ENCODE results near the gene PMS2.

Gene PMS2

GRCh38 chr7:6035686-6036085 lies 26.8 kb upstream of the PMS2 start:
- no peak for DNase-seq
- H3K27me3 Mint-ChIP-seq (ENCODE audit: low read depth, poor library complexity), result no peaks in the 10 kb centered on the region

GRCh38 chr7:6035165-6035564 lies 26.3 kb upstream of the PMS2 start:
- H3K27ac Mint-ChIP-seq, result no peak overlapping the region
- peaks cover 76% of the 10 kb centered on the region for H3K36me3 Mint-ChIP-seq (ENCODE audit: low read depth)
- no peak overlapping the region for H3K4me3 Mint-ChIP-seq
- H3K4me1 Mint-ChIP-seq, result peaks cover 5% of the 10 kb centered on the region
- no peaks in the 10 kb centered on the region for H3K9me3 Mint-ChIP-seq
- no peaks in the 10 kb centered on the region for H3K27me3 Mint-ChIP-seq (ENCODE audit: low read depth, poor library complexity)
- TF ChIP-seq CTCF (IDR thresholded peaks at IDR 0.05), result no peak
- DNase-seq, result no peak

More at GRCh38 chr7:6035686-6036085, 26.8 kb upstream of the PMS2 start:
- Mint-ChIP-seq H3K4me1 (peaks cover 2% of the 10 kb centered on the region), H3K4me3 (no peak overlapping the region), H3K36me3 (ENCODE audit: low read depth) (peaks cover 76% of the 10 kb centered on the region), H3K27ac (no peak overlapping the region), H3K9me3 (no peaks in the 10 kb centered on the region)
- no peak for TF ChIP-seq CTCF (IDR thresholded peaks at IDR 0.05)

GRCh38 chr7:6032641-6033040 lies 23.8 kb upstream of the PMS2 start:
- Mint-ChIP-seq H3K9me3 (no peaks in the 10 kb centered on the region), H3K27me3 (ENCODE audit: low read depth, poor library complexity) (no peaks in the 10 kb centered on the region), H3K4me1 (peaks cover 5% of the 10 kb centered on the region), H3K36me3 (ENCODE audit: low read depth) (peaks cover 83% of the 10 kb centered on the region), H3K27ac (no peak overlapping the region), H3K4me3 (no peak overlapping the region)
- no peak for TF ChIP-seq CTCF (IDR thresholded peaks at IDR 0.05)
- no peak for DNase-seq

- H3K36me3 Mint-ChIP-seq (ENCODE audit: low read depth), result peaks cover 84% of the 10 kb centered on the region
- no peaks in the 10 kb centered on the region for H3K27me3 Mint-ChIP-seq (ENCODE audit: low read depth, poor library complexity)
- no peak overlapping the region for H3K27ac Mint-ChIP-seq
- H3K9me3 Mint-ChIP-seq, result no peaks in the 10 kb centered on the region
- no peak overlapping the region for H3K4me3 Mint-ChIP-seq
- TF ChIP-seq CTCF (IDR thresholded peaks at IDR 0.05), result no peak
- DNase-seq, result no peak
- H3K4me1 Mint-ChIP-seq, result peaks cover 5% of the 10 kb centered on the region
Observed at GRCh38 chr7:6032167-6032566, 23.3 kb upstream of the PMS2 start.

GRCh38 chr7:6031567-6031966 lies 22.7 kb upstream of the PMS2 start:
- Mint-ChIP-seq H3K4me3 (no peak overlapping the region), H3K9me3 (no peaks in the 10 kb centered on the region), H3K27me3 (ENCODE audit: low read depth, poor library complexity) (no peaks in the 10 kb centered on the region), H3K27ac (peak overlapping the region; percentile 21), H3K36me3 (ENCODE audit: low read depth) (peaks cover 84% of the 10 kb centered on the region), H3K4me1 (peaks cover 5% of the 10 kb centered on the region)
- no peak for TF ChIP-seq CTCF (IDR thresholded peaks at IDR 0.05)
- no peak for DNase-seq

GRCh38 chr7:6030988-6031387 lies 22.1 kb upstream of the PMS2 start, which contains the start of gene ANKRD61:
TSS of gene ANKRD61 (plus strand) at chr7:6031376. CDS start at chr7:6031376, 0 bp downstream.
- Mint-ChIP-seq H3K4me3 (no peak within 1 kb of the TSS), H3K4me1 (peaks cover 5% of the 10 kb centered on the region), H3K27ac (peak within 1 kb of the TSS; percentile 78), H3K9me3 (no peaks in the 10 kb centered on the region), H3K36me3 (ENCODE audit: low read depth) (peaks cover 84% of the 10 kb centered on the region), H3K27me3 (ENCODE audit: low read depth, poor library complexity) (peaks cover 2% of the 10 kb centered on the region)
- TF ChIP-seq CTCF (IDR thresholded peaks at IDR 0.05), result no peak
- no peak for DNase-seq

All from nephron progenitor cell (in vitro differentiated cells).